Kidney glomerular epithelial cell (primary cell): Measurements from ENCODE around the gene FCRLA.
A peak's percentile ranks its signal among the peaks of the same experiment; 100 is the strongest.

ENCODE experiments used
- DNase-seq: peaks from one replicate; lab custom pipeline; 2025; lab: John Stamatoyannopoulos, UW

The FCRLA gene

GRCh38 chr1:161731981-161732718 lies 25.1 kb downstream of the FCRLA start:
- DNase-seq, result no peak

- peak; percentile 70 for DNase-seq
These were observed 26.5 kb downstream of the FCRLA start for GRCh38 chr1:161733526-161733925.

DNA sequence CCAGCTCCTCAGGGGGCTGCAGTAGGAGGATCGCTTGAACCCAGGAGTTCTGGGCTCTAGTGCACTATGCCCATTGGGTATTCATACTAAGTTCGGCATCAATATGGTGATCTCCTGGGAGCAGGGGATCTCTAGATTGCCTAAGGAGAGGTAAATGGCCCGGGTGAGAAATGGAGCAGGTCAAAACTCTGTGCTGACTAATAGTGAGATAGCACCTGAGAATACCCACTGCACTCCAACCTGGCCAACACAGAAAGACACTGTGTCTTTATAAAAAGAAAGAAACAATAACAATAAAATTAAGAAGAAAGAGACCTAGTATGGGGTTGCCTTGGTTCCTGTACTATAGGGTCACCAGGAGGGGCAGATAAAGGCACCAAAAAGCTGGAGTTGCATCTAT lies 28.8 kb downstream of the FCRLA start:
- no peak for DNase-seq

- no peak for DNase-seq
These were observed 29.4 kb downstream of the FCRLA start for GRCh38 chr1:161736335-161736969.

DNA sequence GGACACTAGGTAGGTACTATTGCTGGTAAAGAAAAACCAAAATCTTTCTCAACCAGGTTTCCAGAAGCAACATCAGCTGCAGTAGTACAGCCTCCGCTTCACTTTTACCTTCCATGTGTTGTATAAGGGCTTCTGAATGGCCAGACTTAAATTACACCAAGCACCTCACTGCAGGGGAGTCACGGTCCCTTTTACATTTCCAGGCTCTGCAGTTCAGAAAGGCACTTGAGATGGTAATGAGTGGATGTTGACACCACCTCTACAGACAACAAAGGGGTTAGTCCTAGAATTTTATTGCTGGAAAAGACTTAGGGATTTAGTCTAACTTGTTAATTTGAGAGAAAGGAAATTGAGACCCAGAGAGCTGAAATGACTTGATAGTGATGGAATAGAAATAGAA lies 30.6 kb downstream of the FCRLA start:
- DNase-seq, result no peak

- peak; percentile 31 for DNase-seq
These were observed 31.7 kb downstream of the FCRLA start for GRCh38 chr1:161738627-161739287.

DNA sequence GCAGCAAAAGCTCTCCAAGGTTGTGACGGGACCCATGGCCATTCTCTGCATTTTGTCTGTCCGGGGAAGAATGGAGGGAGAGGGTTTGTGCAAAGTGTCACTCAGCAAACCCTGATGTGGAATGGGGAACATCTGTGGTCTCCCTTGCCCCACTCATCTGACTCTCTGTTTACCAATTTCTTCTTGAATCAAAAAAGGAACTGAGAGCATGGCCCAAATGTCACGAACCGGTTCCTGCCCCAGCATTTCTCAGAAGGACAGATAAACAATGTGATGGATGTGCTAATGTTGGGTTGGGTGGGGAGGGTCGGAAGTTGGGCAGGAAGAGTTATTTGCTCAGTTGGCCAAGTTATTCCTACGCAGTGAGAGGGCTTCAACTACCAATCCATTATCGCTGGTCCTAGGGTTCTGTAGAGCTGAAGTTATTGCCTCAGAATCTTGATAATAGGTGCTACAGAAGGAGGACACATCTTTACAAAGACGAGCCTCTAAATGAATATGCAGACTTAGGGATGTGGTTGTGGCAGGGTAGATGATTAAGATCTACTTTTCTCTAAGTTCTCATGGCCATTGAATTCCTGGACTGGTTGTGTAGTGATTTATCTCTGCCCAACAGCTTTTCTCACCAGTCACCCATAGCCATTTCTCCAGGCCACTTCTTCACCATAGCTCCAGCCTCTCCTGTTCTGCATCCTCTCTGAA lies 33.0 kb downstream of the FCRLA start:
- DNase-seq, result no peak

DNA sequence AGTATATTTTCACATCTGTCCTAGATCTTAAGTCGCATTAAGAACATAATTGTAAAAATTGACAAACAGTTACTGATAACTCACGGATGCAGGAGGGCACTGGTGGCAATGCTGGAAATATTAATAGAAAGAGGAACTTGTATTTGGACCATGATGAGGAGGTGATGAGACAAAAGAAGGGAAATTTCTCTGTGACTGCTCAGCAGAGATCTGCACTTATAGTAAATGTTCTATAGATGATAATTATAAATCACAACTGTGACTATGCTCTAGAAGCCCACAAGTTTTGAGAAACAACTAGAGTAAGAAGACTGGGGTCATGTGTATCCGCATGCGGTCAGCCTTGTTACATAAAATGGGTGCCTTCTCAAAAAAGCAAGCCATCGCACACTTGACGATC lies 33.9 kb downstream of the FCRLA start:
- no peak for DNase-seq

DNA sequence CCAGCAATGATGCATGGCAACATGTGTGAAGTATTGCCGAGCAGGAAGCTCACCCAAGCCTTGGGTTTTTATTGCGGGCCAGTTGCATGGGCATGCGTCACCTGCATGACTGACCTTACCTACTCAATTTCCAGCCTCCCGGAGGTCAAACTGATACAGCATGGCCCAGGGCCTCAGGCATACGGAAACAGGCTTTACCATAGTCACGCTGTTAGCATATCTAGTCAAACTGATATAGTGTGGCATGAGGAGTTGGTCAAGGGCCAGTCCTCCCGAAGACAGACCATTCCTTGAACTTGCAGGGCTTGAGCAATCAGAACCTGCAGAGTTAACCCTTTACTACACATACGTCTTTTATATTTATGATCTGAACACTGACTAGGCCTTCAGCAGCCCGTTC lies 36.2 kb downstream of the FCRLA start:
- no peak for DNase-seq

- no peak for DNase-seq
These were observed 40.8 kb downstream of the FCRLA start for GRCh38 chr1:161747801-161748200.

DNA sequence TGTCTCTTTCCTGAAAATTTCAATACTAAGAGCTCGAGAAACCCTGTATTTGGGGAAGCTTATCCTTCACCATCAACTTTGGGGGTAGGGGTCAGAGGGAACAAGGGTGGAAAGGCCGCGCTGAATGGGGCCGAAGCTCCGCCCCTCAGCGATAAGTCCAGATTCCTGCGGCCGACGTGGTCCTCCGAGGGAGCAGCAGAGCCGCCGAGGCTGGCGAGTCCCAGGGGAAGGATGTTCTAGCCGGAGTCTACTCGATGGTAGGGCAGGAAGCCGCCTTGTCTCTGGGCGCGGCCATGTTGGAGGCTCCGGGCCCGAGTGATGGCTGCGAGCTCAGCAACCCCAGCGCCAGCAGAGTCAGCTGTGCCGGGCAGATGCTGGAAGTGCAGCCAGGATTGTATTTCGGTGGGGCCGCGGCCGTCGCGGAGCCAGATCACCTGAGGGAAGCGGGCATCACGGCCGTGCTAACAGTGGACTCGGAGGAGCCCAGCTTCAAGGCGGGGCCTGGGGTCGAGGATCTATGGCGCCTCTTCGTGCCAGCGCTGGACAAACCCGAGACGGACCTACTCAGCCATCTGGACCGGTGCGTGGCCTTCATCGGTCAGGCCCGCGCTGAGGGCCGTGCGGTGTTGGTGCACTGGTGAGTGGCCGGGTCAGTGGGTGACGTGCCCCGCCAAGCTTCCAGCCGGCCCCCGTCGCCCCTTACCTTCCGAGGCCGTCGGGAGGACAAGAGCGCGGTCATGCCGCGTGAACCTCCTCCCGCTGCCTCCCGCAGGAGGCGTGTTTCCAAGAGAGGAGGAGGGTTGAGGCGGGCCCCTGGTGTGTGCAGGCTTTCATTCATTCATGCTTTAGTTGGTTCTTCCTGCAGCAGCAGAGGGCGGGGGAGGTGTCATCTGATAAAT lies 42.7 kb downstream of the FCRLA start, which contains the start of gene DUSP12:
Gene DUSP12 (plus strand): TSS at position 278 of the 899 bp plus-strand sequence. CDS start 16 bp downstream, at position 294.
- DNase-seq, result peak; percentile 96

DNA sequence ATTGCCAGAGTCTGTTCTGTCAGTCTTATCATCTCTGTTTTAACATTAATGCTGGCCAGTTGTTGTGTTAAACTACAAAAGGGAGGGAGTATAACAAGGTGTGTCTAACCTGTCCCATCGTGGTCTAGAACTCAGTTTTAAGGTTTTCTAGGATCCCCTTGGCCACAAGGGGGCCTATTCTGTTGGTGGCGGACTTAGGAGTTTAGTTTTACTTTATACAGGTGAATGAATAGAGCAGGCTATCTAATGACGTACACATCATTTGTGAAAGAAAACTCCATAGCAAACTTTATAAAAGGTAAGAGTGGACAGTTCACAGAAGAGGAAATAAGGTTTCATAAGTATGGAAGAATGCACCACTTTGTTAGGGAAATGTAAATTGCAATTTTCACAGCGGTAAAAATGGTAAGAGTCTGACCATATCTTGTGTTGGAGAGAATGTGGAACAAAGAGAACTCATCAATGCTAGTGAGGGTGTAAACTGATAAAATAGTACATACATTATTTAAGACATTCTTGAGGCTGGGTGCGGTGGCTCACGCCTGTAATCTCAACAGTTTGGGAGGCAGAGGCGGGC lies 56.6 kb downstream of the FCRLA start:
- peak; percentile 21 for DNase-seq
